ENCODE results near the gene EHD2.
"Not testable (repeated sequence)": the region's sequence is repeated elsewhere in the genome, so short reads cannot be mapped to it uniquely, and the experiment has no call there.

The EHD2 gene

GRCh38 chr19:47786566-47786965, 73.3 kb downstream of the EHD2 start:
- Histone ChIP-seq H3K4me3 (replicated peaks; ENCODE audit: insufficient read depth, low read length) (no peak overlapping the region), H3K27ac (replicated peaks) (no peak overlapping the region), H3K27me3 (ENCODE audit: insufficient read depth, poor library complexity, severe bottlenecking) (no peaks in the 10 kb centered on the region)
- no peak for TF ChIP-seq GABPA (IDR thresholded peaks at IDR 0.05; ENCODE audit: low read depth)
- TF ChIP-seq REST (IDR thresholded peaks at IDR 0.05; ENCODE audit: insufficient replicate concordance, low read depth), result no peak
- TF ChIP-seq SPI1 (IDR thresholded peaks at IDR 0.05; ENCODE audit: borderline replicate concordance, low read depth), result no peak
- TF ChIP-seq, protein P1, sequence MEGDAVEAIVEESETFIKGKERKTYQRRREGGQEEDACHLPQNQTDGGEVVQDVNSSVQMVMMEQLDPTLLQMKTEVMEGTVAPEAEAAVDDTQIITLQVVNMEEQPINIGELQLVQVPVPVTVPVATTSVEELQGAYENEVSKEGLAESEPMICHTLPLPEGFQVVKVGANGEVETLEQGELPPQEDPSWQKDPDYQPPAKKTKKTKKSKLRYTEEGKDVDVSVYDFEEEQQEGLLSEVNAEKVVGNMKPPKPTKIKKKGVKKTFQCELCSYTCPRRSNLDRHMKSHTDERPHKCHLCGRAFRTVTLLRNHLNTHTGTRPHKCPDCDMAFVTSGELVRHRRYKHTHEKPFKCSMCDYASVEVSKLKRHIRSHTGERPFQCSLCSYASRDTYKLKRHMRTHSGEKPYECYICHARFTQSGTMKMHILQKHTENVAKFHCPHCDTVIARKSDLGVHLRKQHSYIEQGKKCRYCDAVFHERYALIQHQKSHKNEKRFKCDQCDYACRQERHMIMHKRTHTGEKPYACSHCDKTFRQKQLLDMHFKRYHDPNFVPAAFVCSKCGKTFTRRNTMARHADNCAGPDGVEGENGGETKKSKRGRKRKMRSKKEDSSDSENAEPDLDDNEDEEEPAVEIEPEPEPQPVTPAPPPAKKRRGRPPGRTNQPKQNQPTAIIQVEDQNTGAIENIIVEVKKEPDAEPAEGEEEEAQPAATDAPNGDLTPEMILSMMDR (IDR thresholded peaks at IDR 0.05; ENCODE audit: insufficient read depth, low read length), result no peak
- no peak for TF ChIP-seq POLR2AphosphoS5 (IDR thresholded peaks at IDR 0.05; ENCODE audit: low read depth)
- no peak for DNase-seq (ENCODE audit: low read depth in 1 of 2, low spot score in 1 of 2)

DNA sequence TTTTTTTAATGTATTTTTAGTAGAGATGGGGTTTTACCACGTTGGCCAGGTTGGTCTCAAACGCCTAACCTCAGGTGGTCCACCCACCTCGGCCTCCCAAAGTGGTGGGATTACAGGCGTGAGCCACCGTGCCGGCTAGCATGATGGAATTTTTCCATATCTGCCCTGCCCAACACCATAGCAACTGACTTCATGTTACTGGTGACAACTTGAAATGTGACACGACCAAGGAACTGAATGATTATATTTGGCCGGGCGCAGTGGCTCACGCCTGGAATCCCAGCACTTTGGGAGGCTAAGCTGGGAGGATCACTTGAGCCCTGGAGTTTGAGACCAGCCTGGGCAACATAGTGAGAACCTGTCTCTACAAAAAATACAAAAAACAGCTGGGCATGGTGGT, 74.1 kb downstream of the EHD2 start:
- not testable (repeated sequence) for H3K4me3 ChIP-seq (replicated peaks; ENCODE audit: insufficient read depth, low read length); DNase-seq (ENCODE audit: low read depth in 1 of 2, low spot score in 1 of 2); H3K27me3 ChIP-seq (ENCODE audit: insufficient read depth, poor library complexity, severe bottlenecking); H3K27ac ChIP-seq (replicated peaks)

DNA sequence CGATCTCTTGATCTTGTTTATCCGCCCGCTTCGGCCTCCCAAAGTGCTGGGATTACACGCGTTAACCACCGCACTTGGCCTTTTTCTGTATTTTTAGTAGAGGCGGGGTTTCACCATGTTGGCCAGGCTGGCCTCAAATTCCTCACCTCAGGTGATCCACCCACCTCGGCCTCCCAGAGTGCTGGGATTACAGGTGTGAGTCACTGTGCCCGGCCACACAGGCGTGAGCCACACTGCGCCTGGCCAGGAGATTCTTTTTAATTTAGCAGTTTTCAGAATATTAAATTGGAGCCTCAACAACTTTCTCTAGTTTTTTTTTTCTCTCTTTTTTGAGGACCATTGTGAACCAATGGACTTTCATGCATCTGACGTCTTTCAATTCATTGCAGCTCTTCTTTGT, 76.6 kb downstream of the EHD2 start:
- H3K27me3 ChIP-seq (ENCODE audit: insufficient read depth, poor library complexity, severe bottlenecking); DNase-seq (ENCODE audit: low read depth in 1 of 2, low spot score in 1 of 2); H3K27ac ChIP-seq (replicated peaks); H3K4me3 ChIP-seq (replicated peaks; ENCODE audit: insufficient read depth, low read length): not testable (repeated sequence)

DNA sequence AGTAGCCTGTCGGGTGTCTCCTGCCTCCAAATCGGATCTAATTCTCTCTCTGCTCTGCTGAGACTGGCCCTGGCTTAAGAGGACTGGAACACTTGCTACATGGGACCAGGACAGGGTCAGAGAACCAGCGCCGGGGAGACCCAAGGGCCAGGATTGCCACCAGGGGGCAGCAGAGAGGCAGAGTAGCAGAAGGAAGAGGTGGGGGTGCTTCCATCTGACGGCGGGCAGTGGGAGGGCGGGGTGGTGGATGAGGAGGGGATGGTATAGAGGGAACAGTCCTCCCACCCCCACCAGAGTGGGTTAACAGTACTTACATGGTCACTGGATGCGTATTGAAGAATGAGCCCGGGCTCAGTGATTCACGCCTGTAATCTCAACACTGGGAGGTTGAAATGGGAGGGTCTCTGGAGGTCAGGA, 77.2 kb downstream of the EHD2 start:
- no peak overlapping the region for H3K4me3 ChIP-seq (replicated peaks; ENCODE audit: insufficient read depth, low read length)
- H3K27ac ChIP-seq (replicated peaks), result no peak overlapping the region
- DNase-seq (ENCODE audit: low read depth in 1 of 2, low spot score in 1 of 2), result peak; percentile 49 to 78
- TF ChIP-seq, protein P1 (IDR thresholded peaks at IDR 0.05; ENCODE audit: insufficient read depth, low read length), result peak; percentile 65
- no peak for TF ChIP-seq GABPA (IDR thresholded peaks at IDR 0.05; ENCODE audit: low read depth)
- no peak for TF ChIP-seq REST (IDR thresholded peaks at IDR 0.05; ENCODE audit: insufficient replicate concordance, low read depth)
- H3K27me3 ChIP-seq (ENCODE audit: insufficient read depth, poor library complexity, severe bottlenecking), result no peaks in the 10 kb centered on the region

GRCh38 chr19:47792616-47793015, 79.4 kb downstream of the EHD2 start:
- TF ChIP-seq POLR2AphosphoS5 (IDR thresholded peaks at IDR 0.05; ENCODE audit: low read depth) (no peak), REST (IDR thresholded peaks at IDR 0.05; ENCODE audit: insufficient replicate concordance, low read depth) (no peak), GABPA (IDR thresholded peaks at IDR 0.05; ENCODE audit: low read depth) (no peak), SPI1 (IDR thresholded peaks at IDR 0.05; ENCODE audit: borderline replicate concordance, low read depth) (no peak)
- TF ChIP-seq, protein P1 (IDR thresholded peaks at IDR 0.05; ENCODE audit: insufficient read depth, low read length), result no peak
- H3K4me3 ChIP-seq (replicated peaks; ENCODE audit: insufficient read depth, low read length), result no peak overlapping the region
- DNase-seq (ENCODE audit: low read depth in 1 of 2, low spot score in 1 of 2), result no peak
- no peak overlapping the region for H3K27ac ChIP-seq (replicated peaks)
- no peaks in the 10 kb centered on the region for H3K27me3 ChIP-seq (ENCODE audit: insufficient read depth, poor library complexity, severe bottlenecking)

Measured in HL-60 (cell line).